B cell (primary cell): ENCODE measurements around the gene STAT4. TPM values are rescaled to one million over a fixed set of nuclear protein-coding genes. Genes with fewer than 3 reads are reported as not detected.

Experiments used
- ATAC-seq: fragments of 200-7000 bp; cut with Tn5 transposase; one replicate; pipeline ENCODE4 v1.10.0; 2021; ENCODE audit warnings: low read depth, mild to moderate bottlenecking, moderate number of reproducible peaks, moderate library complexity
- CTCF ChIA-PET: fragments of 350-600 bp; sonication (Branson Sonifier 250); formaldehyde crosslinking; loops from one replicate; lab custom pipeline; 2021; ENCODE audit warnings: antibody characterized with exemption, inconsistent platforms; lab: Charles Lee
- POLR2A ChIA-PET: fragments of 350-600 bp; sonication (Branson Sonifier 250); formaldehyde crosslinking; loops from one replicate; lab custom pipeline; 2021; ENCODE audit warnings: antibody characterized with exemption; lab: Charles Lee
- DNase-seq: peaks from one replicate; pipeline ENCODE4 v3.0.0; 2013
- H2AFZ ChIP-seq: 2 replicates; pipeline ENCODE4 v1.6.1; 2012; ENCODE audit warnings: mild to moderate bottlenecking, low read depth, low read length; ENCODE audit not compliant: insufficient read depth, poor library complexity, severe bottlenecking
- H3K27ac ChIP-seq, 2 donors: 1 replicate in 1 of 2; 2 replicates in 1 of 2; pipeline ENCODE4 v1.5.1; 2012 to 2013; ENCODE audit warnings: low read length in 2 of 2, mild to moderate bottlenecking in 2 of 2, moderate library complexity in 1 of 2
- H3K27me3 ChIP-seq, 4 experiments: fragments of 200-600 bp in 1 of 4; sonication (generic) in 1 of 4; replicated peaks in 1 of 4; 1 replicate in 2 of 4; 2 replicates in 2 of 4; pipeline versions ENCODE4 v1.6.1 to v1.7.0; 2013 to 2016; ENCODE audit warnings: low read length in 3 of 4, mild to moderate bottlenecking in 2 of 4, mixed read lengths in 1 of 4, moderate library complexity in 1 of 4; ENCODE audit not compliant: insufficient read depth in 4 of 4, control insufficient read depth in 3 of 4; ENCODE audit errors: control extremely low read depth in 1 of 4
- H3K36me3 ChIP-seq, 2 experiments: replicated peaks in 1 of 2; 1 replicate in 1 of 2; 2 replicates in 1 of 2; pipeline versions ENCODE4 v1.6.1 to v1.7.1; 2013; ENCODE audit warnings: low read length in 1 of 2; ENCODE audit not compliant: insufficient read depth in 2 of 2, control insufficient read depth in 1 of 2; ENCODE audit errors: control extremely low read depth in 1 of 2, extremely low read depth in 1 of 2
- H3K4me1 ChIP-seq, 2 donors: fragments of 200-600 bp in 1 of 2; sonication (generic) in 1 of 2; 1 replicate in 1 of 2; 2 replicates in 1 of 2; pipeline versions ENCODE4 v1.5.1 to v1.6.1; 2013 to 2017; ENCODE audit warnings: low read length in 2 of 2; ENCODE audit not compliant: control insufficient read depth in 2 of 2, insufficient read depth in 2 of 2
- H3K4me2 ChIP-seq: replicated peaks from 2 replicates; pipeline ENCODE3; 2012; ENCODE audit warnings: mild to moderate bottlenecking, low read depth, low read length; ENCODE audit not compliant: poor library complexity, severe bottlenecking
- H3K4me3 ChIP-seq, 5 experiments: fragments of 200-600 bp in 1 of 5; sonication (generic) in 1 of 5; 1 replicate in 3 of 5; 2 replicates in 2 of 5; pipeline versions ENCODE4 v1.5.1 to v1.7.0; 2011 to 2016; ENCODE audit warnings: low read length in 4 of 5, mild to moderate bottlenecking in 4 of 5, low read depth in 2 of 5, control low read depth in 1 of 5, moderate library complexity in 1 of 5; ENCODE audit not compliant: insufficient read depth in 1 of 5; ENCODE audit errors: control extremely low read depth in 1 of 5, extremely low read depth in 1 of 5
- H3K79me2 ChIP-seq: fragments of 200-600 bp; sonication (generic); one replicate; pipeline ENCODE4 v1.6.0; 2016; ENCODE audit warnings: low read length; ENCODE audit not compliant: control insufficient read depth, insufficient read depth
- H3K9ac ChIP-seq: fragments of 200-600 bp; sonication (generic); 2 replicates; pipeline ENCODE4 v1.6.1; 2017; ENCODE audit warnings: mild to moderate bottlenecking, low read length, moderate library complexity
- H3K9me3 ChIP-seq, 3 donors: one replicate each; pipeline versions ENCODE4 v1.6.1 to v1.7.1; 2013; ENCODE audit warnings: low read length in 2 of 3; ENCODE audit not compliant: control insufficient read depth in 2 of 3, insufficient read depth in 1 of 3; ENCODE audit errors: control extremely low read depth in 1 of 3
- H4K20me1 ChIP-seq: 2 replicates; pipeline ENCODE4 v1.6.0; 2012; ENCODE audit warnings: mild to moderate bottlenecking, low read length; ENCODE audit not compliant: insufficient read depth, control insufficient read depth, poor library complexity, severe bottlenecking
- H3K27ac Mint-ChIP-seq: one replicate; pipeline ENCODE4 v1.8.0; 2021; ENCODE audit warnings: mixed read lengths
- H3K27me3 Mint-ChIP-seq: one replicate; pipeline ENCODE4 v1.8.0; 2021; ENCODE audit warnings: mixed read lengths
- H3K4me1 Mint-ChIP-seq: one replicate; pipeline ENCODE4 v1.8.0; 2021; ENCODE audit warnings: mixed read lengths
- H3K4me3 Mint-ChIP-seq: one replicate; pipeline ENCODE4 v1.8.0; 2021; ENCODE audit warnings: mixed read lengths
- H3K9me3 Mint-ChIP-seq: one replicate; pipeline ENCODE4 v1.8.0; 2022; ENCODE audit warnings: mixed read lengths; ENCODE audit not compliant: insufficient read depth
- EZH2 ChIP-seq: IDR thresholded peaks from 2 replicates; pipeline ENCODE4 v1.6.1; 2012; ENCODE audit warnings: borderline replicate concordance, low read depth, mild to moderate bottlenecking, moderate library complexity, low read length; ENCODE audit not compliant: insufficient read depth, poor library complexity, severe bottlenecking
- WGBS: methylation state at CpG from one replicate; pipeline ENCODE4 v1.1.5; 2013; ENCODE audit warnings: missing lambda C conversion rate; ENCODE audit not compliant: insufficient coverage; 5-methylcytosine and 5-hydroxymethylcytosine counted together
- intact Hi-C: fragments of 100-400 bp; cut with micrococcal nuclease; formaldehyde crosslinking; loops from one replicate; pipeline ENCODE4 v1.10.0; 2022
- polyA plus RNA-seq: library from polyadenylated mRNA; depleted of rRNA; stranded (reverse); fragments of >200 nt; gene quantifications from 2 replicates; pipeline ENCODE4 v1.2.3, GENCODE V29; 2012
- total RNA-seq, 2 donors: library from RNA; stranded (reverse); fragments of 120-200 nt in 1 of 2; gene quantifications; 1 replicate in 1 of 2; 2 replicates in 1 of 2; pipeline versions ENCODE4 v1.2.3 to v1.2.4, GENCODE V29; 2013 to 2022
- TF ChIP-seq, protein P1 (sequence below): fragments of 200-600 bp; IDR thresholded peaks from one replicate; pipeline ENCODE4 v1.8.0; 2022; ENCODE audit warnings: antibody characterized with exemption, mild to moderate bottlenecking

Gene STAT4
- total and polyA plus RNA-seq, 2 donors (not counting 1 experiment from before 2014, with no cell fraction given), result 2.0 to 62.1 TPM

DNA sequence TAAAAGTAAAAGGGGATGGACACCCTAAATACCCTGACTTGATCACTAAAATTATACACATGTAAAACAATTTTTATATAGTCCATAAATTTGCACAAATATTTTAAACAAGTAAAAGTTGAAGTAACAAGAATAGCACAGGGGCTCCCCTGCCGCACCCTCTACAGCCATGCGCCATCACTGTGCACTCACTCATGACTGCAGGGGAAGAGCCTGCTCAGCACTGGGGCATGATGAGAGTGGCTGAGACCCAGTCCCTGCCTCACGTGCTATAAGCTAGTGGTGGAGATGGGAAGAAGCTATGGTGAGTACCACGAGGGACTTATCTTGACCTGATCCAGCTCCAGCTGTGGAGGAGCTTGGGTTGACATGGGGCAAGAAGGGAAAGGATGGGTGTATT lies 47.5 kb upstream of the STAT4 start:
- Histone ChIP-seq H3K79me2 (no peaks in the 10 kb centered on the region), H3K9me3 (peaks cover 0 to 1% (median 0%) of the 10 kb centered on the region in 3 donors), H3K36me3 (no peaks in the 10 kb centered on the region), H3K27me3 (no peaks in the 10 kb centered on the region), H2AFZ (no peak overlapping the region), H3K4me1 (peaks cover 10 to 17% of the 10 kb centered on the region in 2 donors), H3K9ac (no peak overlapping the region), H4K20me1 (no peaks in the 10 kb centered on the region), H3K27ac (no peak overlapping the region), H3K4me2 (no peak overlapping the region), H3K4me3 (no peak overlapping the region)
- WGBS, result 78% methylated on average over 4 of the region's 4 CpGs
- intact Hi-C loops, result no loop called here
- ChIA-PET CTCF (interaction anchor here (2.0 kb wide), 1 partner anchor 20 kb away, joined by 13 read pairs; no protein-coding TSS in a partner anchor), POLR2A (no interaction called here)
- H3K4me1 Mint-ChIP-seq, result peaks cover 25% of the 10 kb centered on the region
- TF ChIP-seq, protein P1, sequence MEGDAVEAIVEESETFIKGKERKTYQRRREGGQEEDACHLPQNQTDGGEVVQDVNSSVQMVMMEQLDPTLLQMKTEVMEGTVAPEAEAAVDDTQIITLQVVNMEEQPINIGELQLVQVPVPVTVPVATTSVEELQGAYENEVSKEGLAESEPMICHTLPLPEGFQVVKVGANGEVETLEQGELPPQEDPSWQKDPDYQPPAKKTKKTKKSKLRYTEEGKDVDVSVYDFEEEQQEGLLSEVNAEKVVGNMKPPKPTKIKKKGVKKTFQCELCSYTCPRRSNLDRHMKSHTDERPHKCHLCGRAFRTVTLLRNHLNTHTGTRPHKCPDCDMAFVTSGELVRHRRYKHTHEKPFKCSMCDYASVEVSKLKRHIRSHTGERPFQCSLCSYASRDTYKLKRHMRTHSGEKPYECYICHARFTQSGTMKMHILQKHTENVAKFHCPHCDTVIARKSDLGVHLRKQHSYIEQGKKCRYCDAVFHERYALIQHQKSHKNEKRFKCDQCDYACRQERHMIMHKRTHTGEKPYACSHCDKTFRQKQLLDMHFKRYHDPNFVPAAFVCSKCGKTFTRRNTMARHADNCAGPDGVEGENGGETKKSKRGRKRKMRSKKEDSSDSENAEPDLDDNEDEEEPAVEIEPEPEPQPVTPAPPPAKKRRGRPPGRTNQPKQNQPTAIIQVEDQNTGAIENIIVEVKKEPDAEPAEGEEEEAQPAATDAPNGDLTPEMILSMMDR, result no peak
- no peak for TF ChIP-seq EZH2
- no peaks in the 10 kb centered on the region for H3K27me3 Mint-ChIP-seq
- no peak overlapping the region for H3K27ac Mint-ChIP-seq
- H3K9me3 Mint-ChIP-seq, result no peaks in the 10 kb centered on the region
- no peak overlapping the region for H3K4me3 Mint-ChIP-seq
- no peak for ATAC-seq
- no peak for DNase-seq

DNA sequence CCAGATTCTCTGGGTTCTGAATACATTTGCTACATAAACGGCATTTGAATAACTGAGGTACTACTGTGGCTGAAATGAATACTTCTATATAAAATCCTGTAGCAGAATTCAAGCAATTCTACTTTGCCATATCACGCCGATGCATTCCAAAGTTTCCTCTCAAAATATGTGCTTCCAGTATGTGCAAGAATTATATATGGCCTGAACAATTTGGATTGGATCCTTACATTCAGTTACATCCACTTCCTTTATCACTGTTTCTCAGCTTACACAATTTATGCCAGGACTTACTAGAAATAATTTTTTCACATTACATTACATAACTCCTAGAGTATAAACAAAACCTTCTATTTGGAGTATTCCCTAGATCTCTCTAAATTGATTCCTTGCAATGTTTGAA lies 46.3 kb upstream of the STAT4 start:
- no peak for TF ChIP-seq EZH2
- TF ChIP-seq, protein P1, result no peak
- Histone ChIP-seq H3K4me3 (no peak overlapping the region), H3K4me1 (peaks cover 10 to 11% of the 10 kb centered on the region in 2 donors), H3K27ac (no peak overlapping the region), H4K20me1 (no peaks in the 10 kb centered on the region), H3K9me3 (peaks cover 0 to 1% (median 0%) of the 10 kb centered on the region in 3 donors), H3K4me2 (no peak overlapping the region), H3K36me3 (no peaks in the 10 kb centered on the region), H3K27me3 (no peaks in the 10 kb centered on the region), H3K79me2 (no peaks in the 10 kb centered on the region), H2AFZ (no peak overlapping the region), H3K9ac (no peak overlapping the region)
- Mint-ChIP-seq H3K27me3 (no peaks in the 10 kb centered on the region), H3K27ac (no peak overlapping the region), H3K9me3 (no peaks in the 10 kb centered on the region), H3K4me3 (no peak overlapping the region), H3K4me1 (peaks cover 20% of the 10 kb centered on the region)
- intact Hi-C loops, result no loop called here
- WGBS, result no CpG with 5 or more reads among the region's 3 CpGs
- ChIA-PET CTCF (interaction anchor here (0.9 to 1.8 kb wide), 2 partner anchors 21 to 37 kb away, joined by 3 to 5 read pairs; no protein-coding TSS in a partner anchor), POLR2A (no interaction called here)
- no peak for DNase-seq
- ATAC-seq, result no peak
